Brain microvascular endothelial cell (primary cell): ENCODE measurements around the gene ZDHHC8.

Experiments used
- DNase-seq: peaks from one replicate; pipeline ENCODE4 v3.0.0-alpha.2; 2020
- H3K27ac ChIP-seq: fragments of 250-450 bp; sonication (Bioruptor Pico); 2 replicates; pipeline ENCODE4 v1.5.1; 2020; ENCODE audit warnings: mild to moderate bottlenecking, moderate library complexity
- H3K27me3 ChIP-seq: fragments of 250-450 bp; sonication (Bioruptor Pico); replicated peaks from 2 replicates; pipeline ENCODE4 v1.5.1; 2020; ENCODE audit warnings: mild to moderate bottlenecking
- H3K36me3 ChIP-seq: fragments of 250-450 bp; sonication (Bioruptor Pico); replicated peaks from 2 replicates; pipeline ENCODE4 v1.5.1; 2020; ENCODE audit warnings: mild to moderate bottlenecking
- H3K4me3 ChIP-seq: 2 replicates; pipeline ENCODE4 v1.5.1; 2011; ENCODE audit warnings: low read depth, mild to moderate bottlenecking, control low read depth, low read length, moderate library complexity
- in situ Hi-C: cut with HindIII; loops from 2 replicates; pipeline ENCODE4 v1.10.0; 2017; ENCODE audit warnings: low sequenced_read_pairs, low pct_ligation_motif_present
- TF ChIP-seq, protein P1 (sequence below): IDR thresholded peaks from 2 replicates; pipeline ENCODE4 v1.5.1; 2011; ENCODE audit warnings: low read depth, mild to moderate bottlenecking, moderate library complexity, low read length, control low read depth, inconsistent platforms; ENCODE audit errors: missing control alignments

Gene ZDHHC8

DNA sequence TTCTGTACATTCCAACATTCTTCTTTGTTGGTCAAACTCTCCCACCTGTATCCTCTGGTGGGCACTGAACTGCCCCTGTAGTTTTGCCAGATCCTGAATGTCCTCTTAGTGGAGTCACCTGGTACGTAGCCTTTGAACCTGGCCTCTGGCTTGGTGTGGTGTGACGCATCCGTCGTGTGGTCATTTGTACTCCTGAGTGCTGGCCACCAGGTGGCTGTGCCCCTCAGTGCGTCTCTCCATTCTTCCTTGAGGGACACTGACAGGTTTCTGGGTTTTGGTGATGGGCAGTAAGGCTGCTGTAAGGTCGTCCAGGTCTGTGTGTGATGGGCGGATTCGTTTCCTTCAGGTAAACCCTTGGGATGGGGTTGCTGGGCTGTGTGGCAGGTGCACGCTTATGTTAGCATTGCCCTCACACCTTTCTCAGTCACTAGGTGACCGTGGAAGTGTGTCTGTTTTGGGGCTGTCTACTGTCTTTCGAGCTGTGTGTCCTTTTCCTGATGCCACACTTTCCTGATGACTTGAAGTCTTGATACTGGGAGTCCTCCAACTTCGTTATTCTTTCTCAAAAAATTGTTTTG lies 29.3 kb upstream of the ZDHHC8 start:
- no peak overlapping the region for H3K27ac ChIP-seq
- in situ Hi-C loops, result no loop called here
- no peaks in the 10 kb centered on the region for H3K27me3 ChIP-seq
- no peak for DNase-seq
- TF ChIP-seq, protein P1, sequence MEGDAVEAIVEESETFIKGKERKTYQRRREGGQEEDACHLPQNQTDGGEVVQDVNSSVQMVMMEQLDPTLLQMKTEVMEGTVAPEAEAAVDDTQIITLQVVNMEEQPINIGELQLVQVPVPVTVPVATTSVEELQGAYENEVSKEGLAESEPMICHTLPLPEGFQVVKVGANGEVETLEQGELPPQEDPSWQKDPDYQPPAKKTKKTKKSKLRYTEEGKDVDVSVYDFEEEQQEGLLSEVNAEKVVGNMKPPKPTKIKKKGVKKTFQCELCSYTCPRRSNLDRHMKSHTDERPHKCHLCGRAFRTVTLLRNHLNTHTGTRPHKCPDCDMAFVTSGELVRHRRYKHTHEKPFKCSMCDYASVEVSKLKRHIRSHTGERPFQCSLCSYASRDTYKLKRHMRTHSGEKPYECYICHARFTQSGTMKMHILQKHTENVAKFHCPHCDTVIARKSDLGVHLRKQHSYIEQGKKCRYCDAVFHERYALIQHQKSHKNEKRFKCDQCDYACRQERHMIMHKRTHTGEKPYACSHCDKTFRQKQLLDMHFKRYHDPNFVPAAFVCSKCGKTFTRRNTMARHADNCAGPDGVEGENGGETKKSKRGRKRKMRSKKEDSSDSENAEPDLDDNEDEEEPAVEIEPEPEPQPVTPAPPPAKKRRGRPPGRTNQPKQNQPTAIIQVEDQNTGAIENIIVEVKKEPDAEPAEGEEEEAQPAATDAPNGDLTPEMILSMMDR, result peak; percentile 12
- peaks cover 80% of the 10 kb centered on the region for H3K36me3 ChIP-seq
- no peak overlapping the region for H3K4me3 ChIP-seq

DNA sequence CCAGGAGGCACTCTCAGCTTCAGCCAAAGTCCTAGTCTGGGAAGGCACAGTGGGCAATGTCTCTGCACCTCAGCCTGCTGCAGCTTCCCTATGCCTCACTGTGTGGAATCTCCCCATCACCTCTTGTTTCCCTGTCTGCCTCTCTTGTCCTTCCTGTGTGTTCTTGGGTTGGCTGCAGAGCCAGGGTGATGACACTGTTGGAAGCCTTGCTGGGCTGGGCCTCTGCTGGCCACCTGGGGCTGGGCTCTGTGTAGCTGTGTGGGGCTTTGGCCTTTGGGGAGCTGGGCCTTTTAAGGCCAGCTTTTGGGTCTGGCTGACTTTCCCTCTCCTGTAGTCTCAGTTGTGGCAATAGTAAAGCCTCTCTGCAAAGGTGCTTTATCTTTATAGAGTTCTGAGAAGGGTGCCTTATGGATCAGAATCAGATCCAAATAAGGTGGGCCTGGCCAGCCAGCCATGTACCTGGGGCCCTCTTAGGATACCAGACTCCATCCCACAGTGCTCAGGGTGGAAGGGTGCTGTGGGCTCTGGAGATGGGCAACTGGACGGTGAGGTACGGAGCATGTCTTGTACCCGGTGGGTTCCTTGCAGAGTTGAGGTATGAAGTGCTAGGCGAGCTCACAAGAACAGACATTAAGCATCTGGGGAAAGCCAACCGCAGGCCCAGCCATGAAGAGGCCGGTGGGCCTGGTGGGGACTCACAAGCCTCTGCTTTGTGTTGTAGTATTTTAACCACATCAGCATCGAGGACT lies 26.0 kb upstream of the ZDHHC8 start:
- no peak for DNase-seq
- TF ChIP-seq, protein P1, result no peak
- H3K4me3 ChIP-seq, result no peak overlapping the region
- no peak overlapping the region for H3K27ac ChIP-seq
- in situ Hi-C loops, result no loop called here
- no peaks in the 10 kb centered on the region for H3K27me3 ChIP-seq
- peaks cover 81% of the 10 kb centered on the region for H3K36me3 ChIP-seq

DNA sequence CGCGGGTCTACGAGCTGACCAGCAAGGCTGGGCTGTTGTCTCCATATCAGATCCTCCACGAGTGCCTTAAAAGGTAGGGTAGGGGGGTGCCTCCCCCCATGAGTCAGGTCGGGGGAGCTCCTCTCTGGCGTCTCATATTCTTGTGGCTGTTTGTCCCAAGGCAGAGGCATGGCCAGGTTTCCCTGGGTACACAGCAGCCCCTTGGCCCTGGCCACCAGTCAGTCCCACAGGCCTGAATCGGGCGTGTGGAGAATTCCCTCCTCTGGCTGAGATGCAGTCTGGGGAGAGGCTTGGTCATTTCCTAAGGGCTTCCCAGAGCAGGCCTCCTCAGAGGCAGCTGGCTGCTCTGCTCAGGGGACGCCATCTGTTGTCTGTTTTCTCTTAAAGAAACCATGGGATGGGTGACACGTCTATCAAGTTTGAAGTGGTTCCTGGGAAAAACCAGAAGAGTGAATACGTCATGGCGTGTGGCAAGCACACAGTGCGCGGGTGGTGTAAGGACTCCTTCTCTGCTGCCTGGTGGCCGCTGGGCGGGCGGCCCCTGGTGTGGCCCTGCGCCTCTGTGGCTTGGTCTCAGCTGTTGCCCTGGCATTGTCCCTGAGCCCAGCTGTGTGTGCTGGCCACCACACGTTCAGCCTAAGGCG lies 25.3 kb upstream of the ZDHHC8 start:
- no peak overlapping the region for H3K4me3 ChIP-seq
- in situ Hi-C loops, result no loop called here
- no peak overlapping the region for H3K27ac ChIP-seq
- no peaks in the 10 kb centered on the region for H3K27me3 ChIP-seq
- TF ChIP-seq, protein P1, result no peak
- H3K36me3 ChIP-seq, result peaks cover 80% of the 10 kb centered on the region
- no peak for DNase-seq

DNA sequence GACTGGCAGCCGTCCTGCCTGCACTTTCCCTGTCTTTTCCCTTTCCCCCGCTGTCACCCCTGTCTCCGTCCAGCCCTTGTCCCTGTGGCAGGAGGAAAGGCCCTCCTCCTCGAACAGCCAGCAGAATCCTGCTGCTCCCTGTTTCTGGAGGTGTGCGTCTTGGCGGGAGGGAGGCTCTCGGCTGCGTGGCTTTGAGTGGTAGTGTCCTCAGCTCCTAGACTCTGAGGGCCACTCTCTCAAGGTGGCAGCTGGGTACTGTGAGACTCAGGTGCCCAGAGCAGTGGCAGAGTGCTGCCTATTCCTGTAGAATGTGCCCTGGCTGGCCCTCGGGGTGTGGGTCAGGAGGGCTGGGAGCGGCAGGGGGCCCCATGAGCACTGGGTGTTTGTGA lies 24.8 kb upstream of the ZDHHC8 start:
- peaks cover 79% of the 10 kb centered on the region for H3K36me3 ChIP-seq
- in situ Hi-C loops, result no loop called here
- no peak overlapping the region for H3K27ac ChIP-seq
- TF ChIP-seq, protein P1, result no peak
- no peaks in the 10 kb centered on the region for H3K27me3 ChIP-seq
- no peak overlapping the region for H3K4me3 ChIP-seq
- no peak for DNase-seq

DNA sequence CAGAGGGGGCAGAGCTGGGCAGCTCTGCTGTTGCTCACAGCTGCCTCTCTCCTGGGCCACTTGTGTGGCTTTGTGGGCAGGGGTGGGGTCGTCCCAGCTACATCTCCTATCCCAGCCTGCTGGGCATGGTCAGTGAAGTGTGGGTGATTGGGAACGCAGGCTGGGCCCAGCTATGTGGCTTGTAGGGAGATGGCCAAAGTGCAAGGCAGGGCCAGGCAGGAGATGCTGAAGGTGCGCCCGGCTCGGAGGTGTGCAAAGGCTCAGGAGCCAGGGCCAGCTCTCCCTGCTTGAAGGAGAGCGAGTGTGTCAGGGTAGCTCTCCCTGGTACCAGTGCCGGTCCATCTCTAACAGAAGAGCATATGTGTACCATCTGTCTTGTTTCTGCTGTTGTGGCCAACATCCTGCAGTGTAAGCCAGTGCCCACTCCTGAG lies 24.1 kb upstream of the ZDHHC8 start:
- Histone ChIP-seq H3K27ac (no peak overlapping the region), H3K36me3 (peaks cover 81% of the 10 kb centered on the region), H3K27me3 (no peaks in the 10 kb centered on the region), H3K4me3 (no peak overlapping the region)
- no peak for DNase-seq
- TF ChIP-seq, protein P1, result no peak
- in situ Hi-C loops, result no loop called here
